Measurements from ENCODE around the gene ACTC1. TPM values are rescaled to one million over a fixed set of nuclear protein-coding genes. Genes with fewer than 3 reads are reported as not detected.

Gene ACTC1
- total and polyA plus RNA-seq, 11 donors = 1,898 to 17,901 (median 12,542) TPM

GRCh38 chr15:34759347-34759746 is 36.0 kb downstream of the ACTC1 start:
- Histone ChIP-seq H3K27me3 (peaks cover 5 to 53% (median 28%) of the 10 kb centered on the region in 9 donors), H3K36me3 (no peaks in the 10 kb centered on the region), H3K4me1 (peaks cover 0 to 10% (median 0%) of the 10 kb centered on the region in 12 donors), H3K27ac (no peak overlapping the region), H3K4me3 (no peak overlapping the region), H3K9me3 (no peaks in the 10 kb centered on the region)
- ATAC-seq (no peak), DNase-seq (no peak)
- no peak for TF ChIP-seq POLR2A (IDR thresholded peaks at IDR 0.05)
- TF ChIP-seq, protein P1, sequence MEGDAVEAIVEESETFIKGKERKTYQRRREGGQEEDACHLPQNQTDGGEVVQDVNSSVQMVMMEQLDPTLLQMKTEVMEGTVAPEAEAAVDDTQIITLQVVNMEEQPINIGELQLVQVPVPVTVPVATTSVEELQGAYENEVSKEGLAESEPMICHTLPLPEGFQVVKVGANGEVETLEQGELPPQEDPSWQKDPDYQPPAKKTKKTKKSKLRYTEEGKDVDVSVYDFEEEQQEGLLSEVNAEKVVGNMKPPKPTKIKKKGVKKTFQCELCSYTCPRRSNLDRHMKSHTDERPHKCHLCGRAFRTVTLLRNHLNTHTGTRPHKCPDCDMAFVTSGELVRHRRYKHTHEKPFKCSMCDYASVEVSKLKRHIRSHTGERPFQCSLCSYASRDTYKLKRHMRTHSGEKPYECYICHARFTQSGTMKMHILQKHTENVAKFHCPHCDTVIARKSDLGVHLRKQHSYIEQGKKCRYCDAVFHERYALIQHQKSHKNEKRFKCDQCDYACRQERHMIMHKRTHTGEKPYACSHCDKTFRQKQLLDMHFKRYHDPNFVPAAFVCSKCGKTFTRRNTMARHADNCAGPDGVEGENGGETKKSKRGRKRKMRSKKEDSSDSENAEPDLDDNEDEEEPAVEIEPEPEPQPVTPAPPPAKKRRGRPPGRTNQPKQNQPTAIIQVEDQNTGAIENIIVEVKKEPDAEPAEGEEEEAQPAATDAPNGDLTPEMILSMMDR (IDR thresholded peaks at IDR 0.05) = no peak
- WGBS, 4 donors = 49 to 65% (median 56%) methylated on average over 3 of the region's 3 CpGs
- intact Hi-C loops (cut with DNase I) = loop anchor here in 1 of 10 donors (10.0 kb wide), 1 partner anchor 85 kb away; no protein-coding TSS in a partner anchor

DNA sequence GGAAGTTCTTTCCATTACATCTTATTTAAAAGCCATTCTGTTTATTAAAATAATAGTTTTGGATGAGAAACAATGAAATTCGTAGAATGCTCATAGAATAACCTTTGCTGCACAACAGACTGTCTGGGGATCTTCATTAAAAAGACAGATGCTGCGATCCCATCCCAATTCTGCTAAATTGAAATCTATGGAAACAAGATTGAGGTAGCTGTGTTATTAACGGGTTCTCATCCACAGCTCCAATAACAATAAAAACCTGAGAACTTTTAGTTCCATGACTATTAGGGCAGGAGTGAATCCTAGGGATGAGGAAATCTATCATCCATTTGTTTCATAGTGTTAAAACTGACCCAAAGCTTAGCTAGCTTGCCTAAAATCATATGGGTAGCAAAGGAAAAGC is 38.1 kb downstream of the ACTC1 start:
- TF ChIP-seq, protein P1 (IDR thresholded peaks at IDR 0.05) = no peak
- TF ChIP-seq POLR2A (IDR thresholded peaks at IDR 0.05) = no peak
- Histone ChIP-seq H3K36me3 (no peaks in the 10 kb centered on the region), H3K4me3 (no peak overlapping the region), H3K4me1 (peaks cover 0 to 15% (median 0%) of the 10 kb centered on the region in 12 donors), H3K27ac (no peak overlapping the region), H3K9me3 (no peaks in the 10 kb centered on the region), H3K27me3 (peaks cover 5 to 74% (median 34%) of the 10 kb centered on the region in 9 donors)
- DNase-seq (no peak), ATAC-seq (no peak)
- 71 to 82% (median 75%) methylated on average over 3 of the region's 3 CpGs for WGBS, 4 donors
- intact Hi-C loops (cut with DNase I) = loop anchor here in 1 of 10 donors (10.0 kb wide), 1 partner anchor 82 kb away; no protein-coding TSS in a partner anchor

DNA sequence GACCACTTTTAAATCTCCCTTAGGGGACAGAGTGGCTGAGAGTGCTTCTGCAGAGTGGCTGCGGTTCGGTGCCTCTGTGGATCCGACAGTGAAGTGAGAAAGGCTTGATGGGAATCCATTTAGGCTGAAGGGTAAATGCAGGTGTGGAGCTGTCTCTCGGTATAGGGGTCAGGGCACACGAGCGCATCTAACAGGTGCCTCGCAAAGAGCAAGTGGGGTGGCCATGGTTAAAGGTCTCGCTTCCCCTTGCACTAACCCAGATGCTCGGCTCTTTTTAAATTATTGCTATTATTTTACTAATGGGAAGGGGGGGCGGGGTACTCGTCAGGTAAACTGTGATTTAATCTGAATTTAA is 40.0 kb downstream of the ACTC1 start:
- H3K9me3 ChIP-seq = no peaks in the 10 kb centered on the region
- H3K4me3 ChIP-seq = peak overlapping the region in 7 of 12 donors; percentile 31 to 49 (median 44)
- no peak for ATAC-seq
- TF ChIP-seq, protein P1 (IDR thresholded peaks at IDR 0.05) = no peak
- TF ChIP-seq POLR2A (IDR thresholded peaks at IDR 0.05) = no peak
- WGBS, 4 donors = 4 to 9% (median 8%) methylated on average over 9 to 11 of the region's 11 CpGs
- H3K27me3 ChIP-seq = peaks cover 5 to 70% (median 34%) of the 10 kb centered on the region in 9 donors
- no peak overlapping the region for H3K27ac ChIP-seq
- DNase-seq = no peak
- peaks cover 0 to 15% (median 0%) of the 10 kb centered on the region in 12 donors for H3K4me1 ChIP-seq
- H3K36me3 ChIP-seq = no peaks in the 10 kb centered on the region
- intact Hi-C loops (cut with DNase I) = loop anchor here in 1 of 10 donors (10.0 kb wide), 1 partner anchor 81 kb away; no protein-coding TSS in a partner anchor

DNA sequence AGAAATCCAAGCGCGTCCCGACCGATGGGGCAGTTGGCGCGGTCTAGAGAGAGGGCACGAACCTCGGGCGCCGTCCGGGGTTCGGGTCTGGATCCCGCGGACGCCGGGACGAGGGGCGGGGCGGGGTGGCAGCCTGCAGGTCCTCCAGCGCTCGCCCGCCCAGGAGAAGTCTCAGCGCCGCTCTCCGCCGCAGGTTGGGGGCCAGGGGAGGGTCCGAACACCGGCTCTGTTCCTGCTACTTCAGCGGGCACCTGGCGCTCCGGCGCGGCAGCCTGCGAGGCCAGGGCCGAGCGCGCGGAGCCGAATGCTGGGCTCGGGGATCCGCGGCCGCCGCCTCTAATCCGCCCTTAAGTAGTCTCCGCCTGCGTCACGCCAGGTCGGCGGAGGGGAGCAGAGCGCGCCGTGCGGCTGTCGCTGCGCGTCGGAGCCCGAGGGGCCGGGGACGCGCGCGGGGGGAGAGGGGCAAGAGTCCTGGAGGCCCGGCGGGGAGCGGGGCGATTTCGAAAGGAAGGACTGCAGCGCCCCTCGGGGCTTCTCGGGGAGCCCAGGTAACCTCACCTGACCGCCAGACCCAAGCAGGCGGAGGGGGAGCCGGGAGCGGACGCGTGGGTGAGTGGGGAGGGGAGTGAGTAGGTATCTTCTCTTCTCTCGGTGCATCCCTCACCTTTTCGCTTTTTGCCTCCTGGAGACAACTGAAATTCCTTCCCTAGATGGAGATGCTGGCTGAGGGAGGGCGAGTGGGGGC is 40.5 kb downstream of the ACTC1 start, which contains the start of gene GJD2:
Gene GJD2 (minus strand): TSS at position 325 of the 745 bp plus-strand sequence. CDS start 510 bp downstream, outside the sequence.
- peaks cover 5 to 67% (median 34%) of the 10 kb centered on the region in 9 donors for H3K27me3 ChIP-seq
- no peaks in the 10 kb centered on the region for H3K9me3 ChIP-seq
- TF ChIP-seq, protein P1 (IDR thresholded peaks at IDR 0.05) = no peak
- TF ChIP-seq POLR2A (IDR thresholded peaks at IDR 0.05) = no peak
- no peak within 1 kb of the TSS for H3K27ac ChIP-seq
- H3K36me3 ChIP-seq = no peaks in the 10 kb centered on the region
- peak in 3 of 4 donors; percentile 26 to 37 (median 36) for ATAC-seq
- 1 to 4% (median 1%) methylated on average over 44 to 81 of the region's 81 CpGs for WGBS, 4 donors
- no peak for DNase-seq
- H3K4me3 ChIP-seq = peak within 1 kb of the TSS; percentile 5 to 49 (median 44)
- intact Hi-C loops (cut with DNase I) = loop anchor here in 1 of 10 donors (10.0 kb wide), 1 partner anchor 80 kb away; no protein-coding TSS in a partner anchor
- H3K4me1 ChIP-seq = peaks cover 0 to 15% (median 0%) of the 10 kb centered on the region in 12 donors
